NCI-H2227 (cell line): ENCODE results near the gene PDE4B.
"Not testable (repeated sequence)": the region's sequence is repeated elsewhere in the genome, so short reads cannot be mapped to it uniquely, and the experiment has no call there.

Source experiments
- DNase-seq: peaks from one replicate; lab custom pipeline; 2025; ENCODE audit not compliant: unreplicated experiment; lab: John Stamatoyannopoulos, UW

Gene PDE4B

GRCh38 chr1:66043186-66043585 lies 250.5 kb downstream of the PDE4B start:
- no peak for DNase-seq

- no peak for DNase-seq
Observed at GRCh38 chr1:66044912-66045311, 252.2 kb downstream of the PDE4B start.

GRCh38 chr1:66046415-66046814 lies 253.7 kb downstream of the PDE4B start:
- no peak for DNase-seq

GRCh38 chr1:66048011-66048410 lies 255.3 kb downstream of the PDE4B start:
- no peak for DNase-seq

- DNase-seq, result no peak
Observed at GRCh38 chr1:66050123-66050522, 257.4 kb downstream of the PDE4B start.

GRCh38 chr1:66050633-66051032 lies 257.9 kb downstream of the PDE4B start:
- no peak for DNase-seq

GRCh38 chr1:66055092-66055491 lies 262.4 kb downstream of the PDE4B start:
- DNase-seq, result no peak

- DNase-seq, result not testable (repeated sequence)
Observed at GRCh38 chr1:66057448-66057847, 264.8 kb downstream of the PDE4B start.

GRCh38 chr1:66058558-66058957 lies 265.9 kb downstream of the PDE4B start:
- no peak for DNase-seq

GRCh38 chr1:66067219-66067618 lies 274.5 kb downstream of the PDE4B start:
- not testable (repeated sequence) for DNase-seq

- no peak for DNase-seq
Observed at GRCh38 chr1:66069976-66070876, 277.5 kb downstream of the PDE4B start.

GRCh38 chr1:66073388-66073787 lies 280.7 kb downstream of the PDE4B start:
- DNase-seq, result no peak

GRCh38 chr1:66074147-66074546 lies 281.5 kb downstream of the PDE4B start:
- DNase-seq, result no peak

GRCh38 chr1:66078412-66078811 lies 285.7 kb downstream of the PDE4B start:
- DNase-seq, result no peak

GRCh38 chr1:66083003-66083402 lies 290.3 kb downstream of the PDE4B start:
- DNase-seq, result peak; percentile 21

GRCh38 chr1:66084442-66084841 lies 291.7 kb downstream of the PDE4B start:
- DNase-seq, result no peak

- no peak for DNase-seq
Observed at GRCh38 chr1:66085600-66085999, 292.9 kb downstream of the PDE4B start.

GRCh38 chr1:66088787-66089186 lies 296.1 kb downstream of the PDE4B start:
- DNase-seq, result no peak

GRCh38 chr1:66090859-66091457 lies 298.3 kb downstream of the PDE4B start:
- DNase-seq, result no peak

- DNase-seq, result no peak
Observed at GRCh38 chr1:66095190-66095589, 302.5 kb downstream of the PDE4B start.

- DNase-seq, result not testable (repeated sequence)
Observed at GRCh38 chr1:66100959-66101358, 308.3 kb downstream of the PDE4B start.

- not testable (repeated sequence) for DNase-seq
Observed at GRCh38 chr1:66104076-66104475, 311.4 kb downstream of the PDE4B start.
